ENCODE measurements around the gene TMEM156. TPM values are rescaled to one million over a fixed set of nuclear protein-coding genes. Genes with fewer than 3 reads are reported as not detected.

Gene TMEM156
- total and polyA plus RNA-seq, 2 experiments from 2014 or later: not detected

DNA sequence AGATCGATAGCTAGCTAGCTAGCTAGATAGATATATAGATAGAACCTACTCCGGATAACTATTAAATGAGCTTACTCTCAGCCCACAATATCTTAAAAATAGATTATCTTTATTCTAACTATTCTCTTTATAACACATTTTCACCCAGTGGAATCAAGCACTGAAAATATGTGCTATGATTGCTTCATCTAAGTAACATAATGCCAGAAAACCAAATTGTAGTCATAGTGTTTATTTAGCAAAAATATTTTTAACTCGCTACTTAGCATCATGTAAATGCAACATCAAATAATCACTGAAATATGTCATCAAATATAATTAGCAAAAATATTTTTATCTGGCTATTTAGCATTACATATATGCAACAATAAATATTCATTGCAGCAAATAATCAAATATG is 1.5 kb downstream of the TMEM156 start (continued):
- TF ChIP-seq ZNF462 (CRISPR knock-in tag; IDR thresholded peaks at IDR 0.05): no peak
- TF ChIP-seq POLR2AphosphoS5 (IDR thresholded peaks at IDR 0.05; ENCODE audit: low read depth): no peak
- TF ChIP-seq ZNF331 (CRISPR knock-in tag; IDR thresholded peaks at IDR 0.05; ENCODE audit: low read depth): no peak
- TF ChIP-seq NANOG (IDR thresholded peaks at IDR 0.05; ENCODE audit: borderline replicate concordance): no peak
- TF ChIP-seq ETS1 (IDR thresholded peaks at IDR 0.05): no peak
- no peak for TF ChIP-seq JUNB (IDR thresholded peaks at IDR 0.05; ENCODE audit: unreplicated experiment)
- TF ChIP-seq STAT1 (IDR thresholded peaks at IDR 0.05; ENCODE audit: unreplicated experiment): no peak

- DNase-seq (ENCODE audit: low spot score): no peak
- H2AFZ ChIP-seq: peak overlapping the region; percentile 72; the same call in 1 of the 2 replicates
- H3K36me3 ChIP-seq (ENCODE audit: insufficient read depth): no peaks in the 10 kb centered on the region
- H3K9me2 ChIP-seq (ENCODE audit: insufficient read depth): no peaks in the 10 kb centered on the region
- no peaks in the 10 kb centered on the region for H3K9me3 Mint-ChIP-seq
- no peak overlapping the region for H3K4me2 ChIP-seq
- H3K4me1 Mint-ChIP-seq: no peaks in the 10 kb centered on the region
- peaks cover 1% of the 10 kb centered on the region for H3K27me3 Mint-ChIP-seq (ENCODE audit: insufficient read depth, low read depth, poor library complexity)
- no peaks in the 10 kb centered on the region for H3F3A ChIP-seq (replicated peaks; ENCODE audit: low read depth)
- H3K79me2 ChIP-seq (replicated peaks; ENCODE audit: insufficient read depth): no peaks in the 10 kb centered on the region
- ATAC-seq: no peak
- no peaks in the 10 kb centered on the region for H3K27me3 ChIP-seq (ENCODE audit: insufficient read depth)
- no peaks in the 10 kb centered on the region for H3K4me1 ChIP-seq (ENCODE audit: insufficient read depth)
- H4K20me1 ChIP-seq (replicated peaks; ENCODE audit: insufficient read depth): no peaks in the 10 kb centered on the region
- no peak overlapping the region for H3K27ac ChIP-seq (ENCODE audit: low read depth)
- H3K36me3 Mint-ChIP-seq (ENCODE audit: low read depth): no peaks in the 10 kb centered on the region
- H3K4me3 Mint-ChIP-seq: no peak overlapping the region
- no peak overlapping the region for H3K27ac Mint-ChIP-seq
- H3K4me3 ChIP-seq: no peak overlapping the region
- TF ChIP-seq CREB1 (CRISPR knock-in tag; IDR thresholded peaks at IDR 0.05; ENCODE audit: low read depth): no peak
- no peak for TF ChIP-seq EZH2 (IDR thresholded peaks at IDR 0.05; ENCODE audit: low read depth, unreplicated experiment)
- TF ChIP-seq POLR2AphosphoS5 (IDR thresholded peaks at IDR 0.05; ENCODE audit: low read depth): no peak
- no peak for TF ChIP-seq CTCF (conservative IDR thresholded peaks at IDR 0.05; ENCODE audit: low read depth in 2 of 2)
- no peak for TF ChIP-seq ZNF114 (CRISPR knock-in tag; IDR thresholded peaks at IDR 0.05)
- no peak for TF ChIP-seq ETS1 (IDR thresholded peaks at IDR 0.05)
- TF ChIP-seq STAT1 (IDR thresholded peaks at IDR 0.05; ENCODE audit: unreplicated experiment): no peak
- no peak for TF ChIP-seq JUNB (IDR thresholded peaks at IDR 0.05; ENCODE audit: unreplicated experiment)
- TF ChIP-seq EZH2phosphoT487 (IDR thresholded peaks at IDR 0.05; ENCODE audit: unreplicated experiment): no peak
These were observed 2.2 kb downstream of the TMEM156 start for GRCh38 chr4:39029752-39030694.
